Stimulated activated CD4-positive, alpha-beta T cell treated with anti-CD3 and anti-CD28 coated beads, Interleukin-1b, Interleukin-23, amount 100 ng/mL, for 24 hours (primary cell): ENCODE results near the gene HSP90AB1.

Experiments
- DNase-seq, 4 experiments: peaks; one replicate each; pipeline ENCODE4 v3.0.0-alpha.2; 2020; ENCODE audit warnings: low read depth in 4 of 4, low spot score in 1 of 4

Gene HSP90AB1

GRCh38 chr6:44284121-44284520, 37.2 kb downstream of the HSP90AB1 start:
- no peak for DNase-seq

- no peak for DNase-seq
Measured at GRCh38 chr6:44284867-44285266, 38.0 kb downstream of the HSP90AB1 start.

GRCh38 chr6:44285552-44286284, 38.8 kb downstream of the HSP90AB1 start:
- DNase-seq: no peak

- no peak for DNase-seq
Measured at GRCh38 chr6:44286285-44286565, 39.3 kb downstream of the HSP90AB1 start.

- no peak for DNase-seq
Measured at GRCh38 chr6:44286747-44287146, 39.8 kb downstream of the HSP90AB1 start.

GRCh38 chr6:44289726-44290260, 42.9 kb downstream of the HSP90AB1 start:
- DNase-seq: no peak

GRCh38 chr6:44291841-44292240, 44.9 kb downstream of the HSP90AB1 start:
- no peak for DNase-seq

- DNase-seq: no peak
Measured at GRCh38 chr6:44292661-44293365, 45.9 kb downstream of the HSP90AB1 start.

GRCh38 chr6:44294832-44295791, 48.2 kb downstream of the HSP90AB1 start:
- no peak for DNase-seq

GRCh38 chr6:44297063-44298038, 50.5 kb downstream of the HSP90AB1 start:
- peak; percentile 25 to 57 (median 42) for DNase-seq

- no peak for DNase-seq
Measured at GRCh38 chr6:44298055-44298803, 51.3 kb downstream of the HSP90AB1 start.

- DNase-seq: no peak
Measured at GRCh38 chr6:44298864-44299263, 52.0 kb downstream of the HSP90AB1 start.

GRCh38 chr6:44300292-44300823, 53.5 kb downstream of the HSP90AB1 start:
- DNase-seq: no peak

GRCh38 chr6:44301106-44301505, 54.2 kb downstream of the HSP90AB1 start:
- no peak for DNase-seq

GRCh38 chr6:44301782-44302564, 55.1 kb downstream of the HSP90AB1 start:
- no peak for DNase-seq

- DNase-seq: no peak
Measured at GRCh38 chr6:44302856-44303255, 56.0 kb downstream of the HSP90AB1 start.
